HEK293 (cell line): Measurements from ENCODE around the gene HOXB7.

Experiments used
- CTCF ChIA-PET: fragments of 350-600 bp; formaldehyde crosslinking; extraction: SDS; loops from one replicate; lab custom pipeline; 2021; ENCODE audit warnings: antibody characterized with exemption; lab: Yijun Ruan, JAX
- POLR2A ChIA-PET: fragments of 300-600 bp; formaldehyde crosslinking; extraction: SDS; loops from one replicate; lab custom pipeline; 2020; ENCODE audit warnings: antibody characterized with exemption, inconsistent platforms; lab: Yijun Ruan, JAX
- H3K27ac ChIP-seq: fragments of 200-500 bp; sonication (Bioruptor generic); 2 replicates; pipeline ENCODE4 v1.5.1; 2014; ENCODE audit warnings: low read depth, low read length, control low read depth, inconsistent platforms; ENCODE audit errors: extremely low read depth
- H3K36me3 ChIP-seq, 2 experiments: fragments of 200-500 bp in 1 of 2; sonication (Bioruptor generic) in 1 of 2; 1 replicate in 1 of 2; 2 replicates in 1 of 2; pipeline ENCODE4 v1.5.1; 2014 to 2017; ENCODE audit warnings: inconsistent platforms in 2 of 2, low read length in 2 of 2; ENCODE audit not compliant: control insufficient read depth in 2 of 2, insufficient read depth in 1 of 2
- H3K4me1 ChIP-seq: fragments of 200-500 bp; sonication (Bioruptor generic); 2 replicates; pipeline ENCODE4 v1.5.1; 2014; ENCODE audit warnings: mild to moderate bottlenecking, low read length, inconsistent platforms; ENCODE audit not compliant: control insufficient read depth, insufficient read depth
- H3K4me3 ChIP-seq: 2 replicates; pipeline ENCODE4 v1.5.1; 2011; ENCODE audit warnings: low read depth, mild to moderate bottlenecking, control low read depth, low read length, moderate library complexity
- H3K9me3 ChIP-seq: fragments of 200-500 bp; sonication (Bioruptor generic); 2 replicates; pipeline ENCODE4 v1.5.1; 2014; ENCODE audit warnings: low read depth, low read length, inconsistent platforms; ENCODE audit not compliant: control insufficient read depth, insufficient read depth
- GFI1B ChIP-seq: fragments of 450-650 bp; formaldehyde crosslinking; IDR thresholded peaks from 2 replicates; pipeline ENCODE4 v1.5.1; 2016; ENCODE audit warnings: missing biosample characterization, missing genetic modification characterization
- GLIS1 ChIP-seq: fragments of 450-650 bp; formaldehyde crosslinking; IDR thresholded peaks from 2 replicates; pipeline ENCODE4 v1.5.1; 2016; ENCODE audit warnings: missing biosample characterization, missing genetic modification characterization
- HOXD13 ChIP-seq: sonication (generic); formaldehyde crosslinking; IDR thresholded peaks from 2 replicates; pipeline ENCODE4 v1.8.0; 2022; ENCODE audit warnings: missing genetic modification reagents, borderline replicate concordance
- IKZF3 ChIP-seq: fragments of 450-650 bp; IDR thresholded peaks from 2 replicates; pipeline ENCODE4 v1.5.0; 2018; ENCODE audit warnings: missing biosample characterization, mild to moderate bottlenecking, missing genetic modification characterization, moderate library complexity
- KLF1 ChIP-seq: fragments of 450-650 bp; formaldehyde crosslinking; IDR thresholded peaks from 2 replicates; pipeline ENCODE4 v1.5.1; 2016; ENCODE audit warnings: missing biosample characterization, missing genetic modification characterization
- OVOL3 ChIP-seq: fragments of 450-650 bp; formaldehyde crosslinking; IDR thresholded peaks from 2 replicates; pipeline ENCODE4 v1.5.1; 2016; ENCODE audit warnings: missing biosample characterization, missing genetic modification characterization
- ZFP37 ChIP-seq: fragments of 450-650 bp; formaldehyde crosslinking; IDR thresholded peaks from 2 replicates; pipeline ENCODE4 v1.5.1; 2016; ENCODE audit warnings: missing biosample characterization, missing genetic modification characterization
- ZFP69B ChIP-seq: fragments of 450-650 bp; formaldehyde crosslinking; IDR thresholded peaks from 2 replicates; pipeline ENCODE4 v1.5.1; 2016; ENCODE audit warnings: missing biosample characterization, missing genetic modification characterization
- ZNF223 ChIP-seq: fragments of 450-650 bp; formaldehyde crosslinking; IDR thresholded peaks from 2 replicates; pipeline ENCODE4 v1.5.1; 2016; ENCODE audit warnings: missing biosample characterization, missing genetic modification characterization
- ZNF311 ChIP-seq: fragments of 450-650 bp; formaldehyde crosslinking; IDR thresholded peaks from 2 replicates; pipeline ENCODE4 v1.5.1; 2017; ENCODE audit warnings: missing biosample characterization, missing genetic modification characterization, borderline replicate concordance
- ZNF341 ChIP-seq: fragments of 450-650 bp; formaldehyde crosslinking; IDR thresholded peaks from 2 replicates; pipeline ENCODE4; 2016; ENCODE audit warnings: low read depth, missing biosample characterization, missing genetic modification characterization
- ZNF585B ChIP-seq: fragments of 450-650 bp; formaldehyde crosslinking; IDR thresholded peaks from 2 replicates; pipeline ENCODE4 v1.5.1; 2016; ENCODE audit warnings: missing biosample characterization, missing genetic modification characterization
- ZNF660 ChIP-seq: fragments of 450-650 bp; IDR thresholded peaks from 2 replicates; pipeline ENCODE4 v1.5.1; 2018; ENCODE audit warnings: missing biosample characterization, mild to moderate bottlenecking, missing genetic modification characterization
- ZNF707 ChIP-seq: fragments of 450-650 bp; formaldehyde crosslinking; IDR thresholded peaks from 2 replicates; pipeline ENCODE4 v1.5.1; 2016; ENCODE audit warnings: missing biosample characterization, missing genetic modification characterization
- ZNF76 ChIP-seq: fragments of 450-650 bp; formaldehyde crosslinking; IDR thresholded peaks from 2 replicates; pipeline ENCODE4; 2016; ENCODE audit warnings: low read depth, missing biosample characterization, missing genetic modification characterization, borderline replicate concordance
- TF ChIP-seq, protein P1 (sequence below): fragments of 450-650 bp; formaldehyde crosslinking; IDR thresholded peaks from 2 replicates; pipeline ENCODE4 v1.5.1; 2016; ENCODE audit warnings: missing biosample characterization, missing genetic modification characterization, borderline replicate concordance
- TF ChIP-seq, protein P2 (sequence below): fragments of 450-650 bp; IDR thresholded peaks from 2 replicates; pipeline ENCODE4 v1.5.1; 2018; ENCODE audit warnings: missing biosample characterization, mild to moderate bottlenecking, missing genetic modification characterization
- TF ChIP-seq, protein P3 (sequence below): sonication (generic); formaldehyde crosslinking; IDR thresholded peaks from 2 replicates; pipeline ENCODE4 v1.8.1; 2022; ENCODE audit warnings: mild to moderate bottlenecking, moderate library complexity, missing genetic modification reagents
- TF ChIP-seq, protein P4 (sequence below): fragments of 450-650 bp; formaldehyde crosslinking; IDR thresholded peaks from 2 replicates; pipeline ENCODE4 v1.5.1; 2017; ENCODE audit warnings: missing biosample characterization, missing genetic modification characterization
- TF ChIP-seq, protein P5 (sequence below): fragments of 450-650 bp; formaldehyde crosslinking; IDR thresholded peaks from 2 replicates; pipeline ENCODE4 v1.5.1; 2017; ENCODE audit warnings: missing biosample characterization, missing genetic modification characterization
- TF ChIP-seq, protein P6 (sequence below): fragments of 450-650 bp; formaldehyde crosslinking; IDR thresholded peaks from 2 replicates; pipeline ENCODE4 v1.5.1; 2017; ENCODE audit warnings: missing biosample characterization, missing genetic modification characterization

Gene HOXB7

DNA sequence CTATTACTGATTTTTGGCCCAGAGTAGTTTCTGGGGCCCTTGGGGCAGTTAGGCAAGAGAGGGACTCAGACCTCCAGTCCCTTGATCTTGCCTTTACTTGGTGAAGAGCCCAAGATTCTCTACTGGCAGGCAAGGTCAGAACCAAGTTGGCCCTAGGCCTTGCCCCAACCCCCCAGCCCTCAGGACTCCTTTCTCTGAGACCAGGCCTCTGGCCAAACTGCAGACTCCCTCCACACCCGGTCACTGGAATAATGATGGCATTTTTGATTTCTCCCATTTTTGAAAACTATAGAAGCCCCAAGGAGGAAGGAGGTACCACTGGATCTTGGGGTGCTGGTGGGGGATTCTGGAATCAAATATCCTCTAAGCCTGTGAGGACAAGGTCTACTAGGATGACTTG is 33.3 kb upstream of the HOXB7 start:
- TF ChIP-seq IKZF3 (tag by site-specific recombination) (peak; percentile 44; the same call in 1 of the 2 replicates), ZNF341 (tag by site-specific recombination) (no peak)
- ChIA-PET CTCF (interaction anchor here (0.6 to 1.4 kb wide), 7 partner anchors 8 to 584 kb away, joined by 3 to 7 read pairs (median 3); no protein-coding TSS in a partner anchor), POLR2A (interaction anchor here (3.5 kb wide), 1 partner anchor 19 kb away, joined by 17 read pairs; the partner anchor contains the start of gene HOXB9)
- H3K27ac ChIP-seq = no peak overlapping the region
- H3K4me3 ChIP-seq = no peak overlapping the region; the same call in 1 of the 2 replicates
- peaks cover 0 to 20% of the 10 kb centered on the region in 2 experiments; a peak in 1 of 3 replicates for H3K36me3 ChIP-seq
- H3K4me1 ChIP-seq = peaks cover 6% of the 10 kb centered on the region
- H3K9me3 ChIP-seq = no peaks in the 10 kb centered on the region

DNA sequence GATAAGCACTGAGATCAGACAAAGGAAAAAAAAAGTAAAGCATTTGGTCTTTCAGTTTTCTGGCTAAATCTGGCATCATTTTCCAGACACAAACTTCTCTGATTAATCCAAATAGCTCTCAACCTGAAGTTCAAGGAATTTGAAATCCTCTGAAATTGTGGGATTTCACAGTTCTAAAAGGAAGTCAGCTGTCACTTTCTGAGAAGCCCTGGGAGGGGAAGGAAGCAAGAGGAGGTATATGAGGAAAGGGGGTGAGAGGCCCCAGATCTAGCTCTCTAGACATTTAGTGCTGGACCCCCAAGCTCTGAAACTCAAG is 32.8 kb upstream of the HOXB7 start:
- POLR2A ChIA-PET = interaction anchor here (0.5 to 3.5 kb wide), 2 partner anchors 18 to 25 kb away, joined by 5 to 17 read pairs; partner anchors contain the start of gene HOXB9
- Histone ChIP-seq H3K27ac (no peak overlapping the region), H3K4me3 (no peak overlapping the region), H3K36me3 (peaks cover 0 to 20% of the 10 kb centered on the region in 2 experiments; a peak in 1 of 3 replicates), H3K4me1 (peaks cover 6% of the 10 kb centered on the region), H3K9me3 (no peaks in the 10 kb centered on the region)
- CTCF ChIA-PET = interaction anchor here (0.5 to 0.8 kb wide), 4 partner anchors 80 to 381 kb away, joined by 3 read pairs; no protein-coding TSS in a partner anchor
- TF ChIP-seq GFI1B (tag by site-specific recombination) (no peak), HOXD13 (no peak), ZFP69B (no peak), GLIS1 (no peak)

DNA sequence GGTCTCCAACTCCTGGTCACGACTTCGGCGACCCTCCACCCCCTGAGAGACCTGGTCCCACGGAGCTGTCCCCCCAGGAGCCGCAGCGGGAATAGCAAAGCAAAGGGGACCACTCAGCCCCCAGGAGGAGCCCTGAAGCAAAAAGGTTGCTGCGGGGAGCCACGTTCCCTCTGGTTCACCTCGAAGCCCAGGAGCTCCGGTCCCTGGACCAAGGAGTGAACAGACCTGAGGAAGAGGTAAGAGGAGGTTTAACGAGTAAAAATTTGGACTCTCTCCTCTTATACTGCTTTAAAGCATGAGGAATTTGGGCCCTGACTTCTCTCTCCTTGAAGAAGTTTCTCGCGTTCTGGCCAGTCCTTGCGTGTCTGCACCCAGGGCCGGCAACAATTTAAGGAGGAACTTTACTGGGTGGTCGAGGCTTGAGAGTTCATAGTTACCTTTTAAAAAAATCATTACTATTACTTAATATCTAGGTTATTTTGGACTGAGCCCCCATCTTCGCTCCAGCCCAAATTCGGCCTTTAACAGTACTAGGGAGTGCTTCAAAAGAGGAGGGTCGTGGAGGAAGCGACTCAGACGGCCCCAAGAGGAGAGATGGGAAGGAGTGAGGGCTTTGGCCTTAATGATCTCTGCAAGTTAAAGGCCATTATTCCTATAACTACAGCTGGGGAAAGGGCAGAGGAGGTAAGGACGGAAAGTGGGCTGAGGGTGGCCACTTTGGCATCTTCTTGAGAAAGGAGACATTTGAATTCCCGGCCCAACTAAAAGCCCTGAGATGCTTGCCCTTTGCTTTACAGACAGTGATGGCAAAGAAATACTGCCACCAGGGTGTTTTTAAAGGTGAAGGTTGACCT is 32.3 kb upstream of the HOXB7 start:
- Histone ChIP-seq H3K36me3 (peaks cover 0 to 20% of the 10 kb centered on the region in 2 experiments; a peak in 1 of 3 replicates), H3K27ac (no peak overlapping the region), H3K4me3 (peak overlapping the region; percentile 12), H3K4me1 (peaks cover 6% of the 10 kb centered on the region), H3K9me3 (no peaks in the 10 kb centered on the region)
- ChIA-PET CTCF (interaction anchor here (0.5 to 0.8 kb wide), 4 partner anchors 9 to 380 kb away, joined by 3 read pairs; no protein-coding TSS in a partner anchor), POLR2A (interaction anchor here (0.5 to 3.5 kb wide), 2 partner anchors 17 to 26 kb away, joined by 5 to 17 read pairs; partner anchors contain the start of gene HOXB9)
- TF ChIP-seq, protein P1, sequence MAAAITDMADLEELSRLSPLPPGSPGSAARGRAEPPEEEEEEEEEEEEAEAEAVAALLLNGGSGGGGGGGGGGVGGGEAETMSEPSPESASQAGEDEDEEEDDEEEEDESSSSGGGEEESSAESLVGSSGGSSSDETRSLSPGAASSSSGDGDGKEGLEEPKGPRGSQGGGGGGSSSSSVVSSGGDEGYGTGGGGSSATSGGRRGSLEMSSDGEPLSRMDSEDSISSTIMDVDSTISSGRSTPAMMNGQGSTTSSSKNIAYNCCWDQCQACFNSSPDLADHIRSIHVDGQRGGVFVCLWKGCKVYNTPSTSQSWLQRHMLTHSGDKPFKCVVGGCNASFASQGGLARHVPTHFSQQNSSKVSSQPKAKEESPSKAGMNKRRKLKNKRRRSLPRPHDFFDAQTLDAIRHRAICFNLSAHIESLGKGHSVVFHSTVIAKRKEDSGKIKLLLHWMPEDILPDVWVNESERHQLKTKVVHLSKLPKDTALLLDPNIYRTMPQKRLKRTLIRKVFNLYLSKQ (tag by site-specific recombination) = no peak
- TF ChIP-seq OVOL3 (tag by site-specific recombination) (no peak), ZNF585B (tag by site-specific recombination) (no peak), ZNF311 (no peak), ZFP37 (no peak), KLF1 (tag by site-specific recombination) (no peak), ZNF223 (no peak), ZNF76 (no peak), ZNF660 (tag by site-specific recombination) (no peak), ZNF707 (tag by site-specific recombination) (no peak)
- TF ChIP-seq, protein P2, sequence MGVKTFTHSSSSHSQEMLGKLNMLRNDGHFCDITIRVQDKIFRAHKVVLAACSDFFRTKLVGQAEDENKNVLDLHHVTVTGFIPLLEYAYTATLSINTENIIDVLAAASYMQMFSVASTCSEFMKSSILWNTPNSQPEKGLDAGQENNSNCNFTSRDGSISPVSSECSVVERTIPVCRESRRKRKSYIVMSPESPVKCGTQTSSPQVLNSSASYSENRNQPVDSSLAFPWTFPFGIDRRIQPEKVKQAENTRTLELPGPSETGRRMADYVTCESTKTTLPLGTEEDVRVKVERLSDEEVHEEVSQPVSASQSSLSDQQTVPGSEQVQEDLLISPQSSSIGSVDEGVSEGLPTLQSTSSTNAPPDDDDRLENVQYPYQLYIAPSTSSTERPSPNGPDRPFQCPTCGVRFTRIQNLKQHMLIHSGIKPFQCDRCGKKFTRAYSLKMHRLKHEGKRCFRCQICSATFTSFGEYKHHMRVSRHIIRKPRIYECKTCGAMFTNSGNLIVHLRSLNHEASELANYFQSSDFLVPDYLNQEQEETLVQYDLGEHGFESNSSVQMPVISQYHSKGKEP = no peak
- TF ChIP-seq, protein P3, sequence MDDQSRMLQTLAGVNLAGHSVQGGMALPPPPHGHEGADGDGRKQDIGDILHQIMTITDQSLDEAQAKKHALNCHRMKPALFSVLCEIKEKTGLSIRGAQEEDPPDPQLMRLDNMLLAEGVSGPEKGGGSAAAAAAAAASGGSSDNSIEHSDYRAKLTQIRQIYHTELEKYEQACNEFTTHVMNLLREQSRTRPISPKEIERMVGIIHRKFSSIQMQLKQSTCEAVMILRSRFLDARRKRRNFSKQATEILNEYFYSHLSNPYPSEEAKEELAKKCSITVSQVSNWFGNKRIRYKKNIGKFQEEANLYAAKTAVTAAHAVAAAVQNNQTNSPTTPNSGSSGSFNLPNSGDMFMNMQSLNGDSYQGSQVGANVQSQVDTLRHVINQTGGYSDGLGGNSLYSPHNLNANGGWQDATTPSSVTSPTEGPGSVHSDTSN (CRISPR knock-in tag) = no peak
- TF ChIP-seq, protein P4, sequence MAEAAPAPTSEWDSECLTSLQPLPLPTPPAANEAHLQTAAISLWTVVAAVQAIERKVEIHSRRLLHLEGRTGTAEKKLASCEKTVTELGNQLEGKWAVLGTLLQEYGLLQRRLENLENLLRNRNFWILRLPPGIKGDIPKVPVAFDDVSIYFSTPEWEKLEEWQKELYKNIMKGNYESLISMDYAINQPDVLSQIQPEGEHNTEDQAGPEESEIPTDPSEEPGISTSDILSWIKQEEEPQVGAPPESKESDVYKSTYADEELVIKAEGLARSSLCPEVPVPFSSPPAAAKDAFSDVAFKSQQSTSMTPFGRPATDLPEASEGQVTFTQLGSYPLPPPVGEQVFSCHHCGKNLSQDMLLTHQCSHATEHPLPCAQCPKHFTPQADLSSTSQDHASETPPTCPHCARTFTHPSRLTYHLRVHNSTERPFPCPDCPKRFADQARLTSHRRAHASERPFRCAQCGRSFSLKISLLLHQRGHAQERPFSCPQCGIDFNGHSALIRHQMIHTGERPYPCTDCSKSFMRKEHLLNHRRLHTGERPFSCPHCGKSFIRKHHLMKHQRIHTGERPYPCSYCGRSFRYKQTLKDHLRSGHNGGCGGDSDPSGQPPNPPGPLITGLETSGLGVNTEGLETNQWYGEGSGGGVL (tag by site-specific recombination) = no peak
- TF ChIP-seq, protein P5, sequence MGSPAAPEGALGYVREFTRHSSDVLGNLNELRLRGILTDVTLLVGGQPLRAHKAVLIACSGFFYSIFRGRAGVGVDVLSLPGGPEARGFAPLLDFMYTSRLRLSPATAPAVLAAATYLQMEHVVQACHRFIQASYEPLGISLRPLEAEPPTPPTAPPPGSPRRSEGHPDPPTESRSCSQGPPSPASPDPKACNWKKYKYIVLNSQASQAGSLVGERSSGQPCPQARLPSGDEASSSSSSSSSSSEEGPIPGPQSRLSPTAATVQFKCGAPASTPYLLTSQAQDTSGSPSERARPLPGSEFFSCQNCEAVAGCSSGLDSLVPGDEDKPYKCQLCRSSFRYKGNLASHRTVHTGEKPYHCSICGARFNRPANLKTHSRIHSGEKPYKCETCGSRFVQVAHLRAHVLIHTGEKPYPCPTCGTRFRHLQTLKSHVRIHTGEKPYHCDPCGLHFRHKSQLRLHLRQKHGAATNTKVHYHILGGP = no peak
- TF ChIP-seq, protein P6, sequence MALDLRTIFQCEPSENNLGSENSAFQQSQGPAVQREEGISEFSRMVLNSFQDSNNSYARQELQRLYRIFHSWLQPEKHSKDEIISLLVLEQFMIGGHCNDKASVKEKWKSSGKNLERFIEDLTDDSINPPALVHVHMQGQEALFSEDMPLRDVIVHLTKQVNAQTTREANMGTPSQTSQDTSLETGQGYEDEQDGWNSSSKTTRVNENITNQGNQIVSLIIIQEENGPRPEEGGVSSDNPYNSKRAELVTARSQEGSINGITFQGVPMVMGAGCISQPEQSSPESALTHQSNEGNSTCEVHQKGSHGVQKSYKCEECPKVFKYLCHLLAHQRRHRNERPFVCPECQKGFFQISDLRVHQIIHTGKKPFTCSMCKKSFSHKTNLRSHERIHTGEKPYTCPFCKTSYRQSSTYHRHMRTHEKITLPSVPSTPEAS (tag by site-specific recombination) = no peak
